ENCODE results near the gene PEF1.

The PEF1 gene

DNA sequence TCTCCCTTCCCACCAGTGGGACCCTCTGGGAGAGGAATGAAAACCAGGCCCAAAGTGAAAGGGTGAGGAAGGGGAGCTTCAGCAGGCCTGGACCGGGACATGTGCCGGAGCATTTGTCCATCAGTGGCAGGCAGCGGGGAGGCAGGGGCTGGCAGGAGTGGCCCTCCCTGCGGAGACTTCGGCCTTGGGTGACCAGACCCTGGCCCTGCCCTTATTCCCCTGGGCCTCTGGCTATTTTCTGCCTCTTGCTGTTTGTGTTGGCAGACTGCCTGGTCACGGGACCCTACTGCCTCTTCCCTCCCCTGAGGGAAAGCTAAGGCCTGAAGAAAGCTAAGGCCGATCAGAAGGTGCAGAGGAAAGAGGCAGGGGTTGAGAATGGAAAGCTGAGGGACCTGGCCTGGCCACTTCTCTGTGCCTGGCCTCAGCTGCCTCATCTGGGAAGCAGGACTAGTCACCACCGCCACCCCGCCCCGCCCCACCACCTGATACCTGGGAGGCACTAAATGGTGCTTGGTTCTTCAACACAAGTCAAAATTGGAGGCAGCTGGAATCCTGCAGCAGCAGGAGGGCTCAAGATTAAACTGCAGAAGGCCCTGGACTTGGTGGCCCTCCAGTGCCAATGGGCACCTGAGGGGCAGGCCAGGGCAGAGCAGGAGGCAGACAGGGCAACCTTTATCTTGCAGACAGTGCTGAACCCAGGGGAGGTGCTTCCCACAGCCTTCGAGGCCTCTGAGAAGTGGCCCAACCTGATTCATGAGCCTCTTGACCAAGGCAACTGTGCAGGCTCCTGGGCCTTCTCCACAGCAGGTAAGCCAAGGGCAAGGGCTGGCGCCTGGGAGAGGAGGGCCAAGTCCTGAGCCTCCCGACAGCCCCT is 60.4 kb downstream of the PEF1 start:
- peak in 2 of 14 donors; percentile 19 to 20 for DNase-seq

DNA sequence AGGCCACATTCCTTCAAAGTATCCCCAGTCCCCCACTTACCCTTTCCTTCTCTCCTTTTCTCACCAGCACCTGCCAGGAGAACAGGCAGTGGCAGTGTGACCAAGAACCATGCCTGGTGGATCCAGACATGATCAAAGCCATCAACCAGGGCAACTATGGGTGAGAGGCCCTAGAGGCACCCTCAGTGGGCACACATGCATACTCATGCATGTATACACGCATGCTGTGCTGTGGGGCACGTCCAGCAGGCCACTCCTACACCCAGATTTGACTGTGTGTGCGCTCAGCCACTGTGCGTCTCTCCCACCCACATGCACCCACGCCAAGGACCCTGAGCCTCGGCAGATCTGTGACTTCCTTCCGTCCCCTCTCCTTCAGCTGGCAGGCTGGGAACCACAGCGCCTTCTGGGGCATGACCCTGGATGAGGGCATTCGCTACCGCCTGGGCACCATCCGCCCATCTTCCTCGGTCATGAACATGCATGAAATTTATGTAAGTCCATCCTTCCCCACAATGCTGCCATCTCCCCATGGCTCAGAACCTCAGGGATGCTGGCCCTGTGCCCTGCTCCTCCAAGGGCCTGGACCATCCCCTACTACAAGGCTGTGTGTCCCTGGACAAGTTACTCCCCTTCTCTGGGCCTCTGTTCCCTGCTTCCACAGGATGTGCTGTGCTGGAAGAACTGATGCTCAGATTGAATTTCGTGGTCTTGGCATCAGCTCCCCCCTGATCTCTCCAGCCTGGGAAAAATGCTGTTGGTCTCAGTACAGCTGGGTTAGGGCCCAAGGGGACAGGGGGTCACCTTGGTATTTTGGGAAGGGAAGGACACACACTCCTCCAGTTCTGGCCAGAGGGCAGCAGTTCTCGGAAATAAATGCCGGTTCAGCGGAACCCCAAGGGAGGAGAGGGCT is 61.3 kb downstream of the PEF1 start:
- no peak for DNase-seq

GRCh38 chr1:31581821-31582810 is 62.6 kb downstream of the PEF1 start:
- no peak for DNase-seq

DNA sequence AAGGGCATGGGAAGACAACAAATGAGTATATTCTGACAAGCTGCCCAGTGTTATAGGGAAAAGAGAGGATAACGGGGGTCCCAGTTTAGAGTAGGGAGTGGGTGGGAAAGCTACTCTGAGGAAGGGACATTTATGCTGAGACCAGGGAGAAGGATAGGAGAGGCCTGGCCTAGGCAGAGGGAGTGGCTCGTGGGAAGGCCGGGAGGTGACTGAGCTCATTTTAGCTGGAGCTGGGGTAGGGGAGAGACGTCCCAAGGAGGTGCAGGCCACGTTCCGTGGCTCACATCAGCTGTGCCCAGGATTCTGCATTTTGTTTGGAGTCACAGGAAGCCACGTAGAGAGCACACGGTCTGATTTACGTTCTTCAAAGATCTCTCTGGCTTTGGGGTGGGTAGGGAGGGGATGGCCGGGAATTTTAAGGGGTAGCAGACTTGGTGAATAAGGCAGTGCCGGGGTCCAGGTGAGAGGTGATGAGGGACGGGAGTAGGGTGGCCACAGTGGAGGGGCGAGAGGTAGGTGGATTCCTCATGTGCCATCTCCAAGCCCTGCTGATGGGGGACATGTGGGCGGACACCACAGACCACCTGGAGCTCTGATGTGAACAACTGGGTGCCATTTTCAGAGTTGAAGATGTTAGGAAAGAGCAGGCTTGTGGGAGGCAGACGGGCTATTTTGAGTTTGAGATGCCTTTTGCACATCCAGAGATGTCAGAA is 63.6 kb downstream of the PEF1 start:
- no peak for DNase-seq

DNA sequence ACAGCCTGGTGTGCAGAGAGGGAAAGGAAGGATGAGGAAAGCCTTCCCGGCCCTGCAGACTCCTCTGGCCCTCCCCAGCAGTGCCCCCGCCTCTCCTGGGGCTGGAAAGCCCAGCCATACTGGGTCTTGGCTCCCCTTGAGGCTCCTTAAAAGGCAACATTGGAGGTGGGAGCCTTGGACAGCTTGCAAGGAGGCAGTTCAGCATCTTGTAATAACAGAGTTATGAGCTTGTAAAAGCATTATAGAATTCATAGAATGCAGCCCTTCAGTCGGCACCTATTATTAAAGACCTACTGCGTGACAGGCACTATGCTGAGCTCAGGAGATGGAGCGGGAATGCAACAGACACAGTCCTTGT is 64.2 kb downstream of the PEF1 start:
- DNase-seq: no peak

Measured in C1 segment of cervical spinal cord (tissue), 14 donors.